ENCODE data around the gene KCND2.
"Not testable (repeated sequence)": the region's sequence is repeated elsewhere in the genome, so short reads cannot be mapped to it uniquely, and the experiment has no call there.

KCND2 gene

DNA sequence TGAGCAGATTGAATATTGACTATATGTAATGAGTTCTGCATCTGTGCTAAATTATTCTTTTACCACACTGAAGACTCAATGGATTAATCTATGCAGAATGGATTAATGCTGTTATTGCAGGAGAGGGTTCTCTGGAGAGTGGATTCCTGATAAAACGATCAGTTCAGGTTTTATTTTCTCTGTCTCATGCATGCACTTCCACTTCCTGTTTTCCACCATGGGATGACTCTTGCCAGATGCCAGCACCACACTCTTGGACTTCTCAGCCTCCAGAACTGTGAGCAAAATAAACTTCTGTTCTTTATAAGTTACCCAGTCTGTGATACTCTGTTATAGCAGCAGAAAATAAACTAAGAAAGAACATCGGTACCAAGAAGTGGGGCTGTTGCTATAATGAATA, 207.5 kb downstream of the KCND2 start:
- DNase-seq (ENCODE audit: low read depth in 1 of 2, low spot score in 1 of 2) = no peak

DNA sequence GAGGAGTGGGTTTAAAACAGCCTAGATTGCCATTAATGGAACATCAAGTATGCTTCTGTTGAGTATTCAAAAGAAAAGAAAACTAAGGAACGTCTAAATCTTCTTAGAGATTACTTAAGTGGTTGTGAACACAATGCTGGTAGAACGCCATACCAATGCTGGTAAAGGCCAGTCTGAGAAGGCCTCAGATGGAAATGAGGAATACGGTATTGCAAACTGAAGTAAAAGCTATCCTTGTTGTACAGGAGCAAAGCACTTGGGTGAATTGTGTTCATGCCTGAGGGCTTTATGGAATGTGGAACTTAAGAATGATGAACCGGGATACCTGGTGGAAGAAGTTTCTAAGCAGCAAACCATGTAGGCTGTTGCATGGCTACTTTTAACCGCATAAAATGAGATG, 208.0 kb downstream of the KCND2 start:
- no peak for DNase-seq (ENCODE audit: low read depth in 1 of 2, low spot score in 1 of 2)

DNA sequence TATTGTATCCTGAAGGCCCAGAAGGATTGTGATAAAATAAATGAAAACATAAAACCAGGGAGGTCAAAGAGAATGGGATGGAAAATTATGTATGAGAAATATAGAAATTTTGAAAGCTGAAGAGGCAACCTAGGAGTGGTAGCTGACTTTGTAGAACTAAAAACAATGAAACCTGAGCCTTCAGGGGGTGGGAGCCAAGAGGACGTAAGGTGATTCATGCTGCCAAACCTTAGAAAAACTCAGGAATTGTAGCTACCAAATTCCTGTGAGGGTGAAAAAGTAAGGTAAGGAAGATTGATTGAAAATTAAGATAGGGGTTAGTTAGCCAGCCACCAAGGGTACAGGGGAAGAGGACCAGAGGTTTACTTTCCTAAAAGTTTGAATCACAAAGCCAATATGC, 213.2 kb downstream of the KCND2 start:
- DNase-seq (ENCODE audit: low read depth in 1 of 2, low spot score in 1 of 2) = no peak

DNA sequence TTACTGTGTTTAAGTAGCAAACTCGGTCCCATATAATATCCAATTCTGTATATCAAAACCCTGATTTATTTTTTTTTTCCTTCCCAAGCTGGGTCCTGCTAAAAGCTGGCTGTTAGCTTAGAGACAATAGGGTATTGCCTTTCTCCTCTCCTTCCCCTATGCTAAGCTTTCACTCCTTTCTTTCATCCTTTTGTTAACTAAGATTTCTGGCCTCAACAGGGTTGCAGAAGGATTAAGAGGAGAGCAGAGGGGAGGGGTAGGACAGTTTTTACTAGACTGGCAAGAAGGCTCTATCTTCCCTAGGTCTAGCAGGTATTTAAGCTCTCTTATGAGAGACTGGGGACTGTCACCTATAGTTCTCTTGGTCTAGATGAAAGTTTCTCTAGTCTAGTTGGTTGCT, 229.2 kb downstream of the KCND2 start:
- DNase-seq (ENCODE audit: low read depth in 1 of 2, low spot score in 1 of 2) = no peak

DNA sequence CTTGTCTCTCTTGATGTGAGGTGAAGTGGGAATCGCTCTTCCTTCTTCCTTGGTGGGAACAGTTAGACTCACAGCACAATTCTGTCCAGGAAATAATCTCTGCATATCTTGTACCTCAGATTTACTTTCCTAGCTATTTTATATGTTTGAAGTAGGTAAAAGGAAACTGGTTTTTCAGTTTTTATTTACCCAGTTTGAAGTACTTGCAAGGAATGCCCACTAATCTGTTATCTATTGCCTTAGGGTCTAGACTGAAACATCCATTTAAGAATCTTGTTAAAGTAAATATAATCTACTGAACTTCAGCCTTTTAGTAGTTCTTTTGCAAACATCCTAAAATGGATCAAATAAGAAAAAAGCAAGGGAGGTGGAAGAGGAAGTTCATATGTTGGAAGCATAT, 229.8 kb downstream of the KCND2 start:
- no peak for DNase-seq (ENCODE audit: low read depth in 1 of 2, low spot score in 1 of 2)

DNA sequence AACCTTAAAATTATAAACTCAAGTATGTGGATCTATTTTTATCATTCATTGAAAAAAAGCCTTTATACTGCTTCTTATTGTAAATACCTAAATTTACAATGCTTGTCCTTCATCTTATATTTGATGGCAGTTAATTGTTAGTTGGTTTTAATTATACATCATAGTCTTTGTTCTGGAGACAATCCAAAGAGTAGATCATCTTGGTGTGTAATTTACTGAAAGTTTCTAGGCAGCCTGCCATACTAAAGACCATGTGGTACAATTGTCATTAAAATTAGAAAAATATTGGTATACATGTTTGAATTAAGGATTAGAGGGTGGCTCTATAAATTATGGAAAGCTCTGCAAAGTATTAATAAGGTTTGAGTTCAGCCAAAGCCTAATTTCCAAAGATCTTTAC, 231.4 kb downstream of the KCND2 start:
- DNase-seq (ENCODE audit: low read depth in 1 of 2, low spot score in 1 of 2) = no peak

DNA sequence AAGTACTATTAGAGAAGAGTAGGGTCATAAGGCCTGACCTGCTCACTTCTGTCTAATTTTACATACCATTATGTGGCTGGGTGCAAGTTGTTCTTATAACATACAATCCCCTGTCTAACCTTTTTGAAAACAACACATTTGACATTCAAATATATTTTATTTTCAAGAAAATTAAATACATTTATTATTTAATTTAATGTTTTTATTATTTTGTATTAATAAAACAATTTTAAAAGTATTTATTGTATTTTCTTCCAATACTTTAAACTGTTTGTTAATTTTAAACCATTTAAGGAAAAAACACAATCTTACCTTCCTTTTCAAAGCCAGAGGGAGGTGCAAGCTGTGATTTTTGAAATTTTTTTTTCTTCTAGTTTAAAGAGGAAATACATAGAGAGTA, 232.8 kb downstream of the KCND2 start:
- no peak for DNase-seq (ENCODE audit: low read depth in 1 of 2, low spot score in 1 of 2)

DNA sequence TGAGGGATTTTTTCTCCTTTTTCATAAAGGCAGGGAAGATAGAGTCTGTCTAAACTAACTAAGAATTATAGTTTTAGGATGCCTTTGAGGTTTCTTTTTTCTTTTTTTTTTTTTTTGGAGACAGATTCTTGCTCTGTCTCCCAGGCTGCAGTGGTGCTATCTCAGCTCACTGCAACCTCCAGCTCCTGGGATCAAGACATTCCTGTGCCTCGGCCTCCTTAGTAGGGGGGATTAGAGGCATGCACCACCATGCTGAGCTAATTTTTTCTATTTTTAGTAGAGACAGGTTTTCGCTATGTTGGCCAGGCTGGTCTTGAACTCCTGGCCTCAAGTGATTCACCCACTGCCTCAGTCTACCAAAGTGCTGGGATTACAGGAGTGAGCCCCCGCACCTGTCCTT, 239.7 kb downstream of the KCND2 start:
- DNase-seq (ENCODE audit: low read depth in 1 of 2, low spot score in 1 of 2) = no peak

DNA sequence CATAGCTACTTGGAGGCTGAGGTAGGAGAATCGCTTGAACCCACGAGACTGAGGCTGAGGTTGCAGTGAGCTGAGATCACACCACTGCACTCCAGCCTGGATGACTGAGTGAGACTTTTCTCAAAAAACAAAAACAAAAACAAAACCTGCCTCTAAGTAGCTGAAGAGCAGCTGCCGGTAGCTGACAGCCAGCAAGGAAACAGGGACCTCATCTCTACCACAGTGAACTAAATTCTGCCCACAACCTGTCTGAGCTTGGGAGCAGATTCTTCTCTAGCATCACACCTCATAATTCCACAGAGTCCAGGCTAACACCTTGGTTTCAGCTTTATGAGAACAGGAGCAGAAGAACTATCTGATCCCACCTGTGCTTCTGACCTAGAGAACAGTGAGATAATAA, 246.2 kb downstream of the KCND2 start:
- no peak for DNase-seq (ENCODE audit: low read depth in 1 of 2, low spot score in 1 of 2)

DNA sequence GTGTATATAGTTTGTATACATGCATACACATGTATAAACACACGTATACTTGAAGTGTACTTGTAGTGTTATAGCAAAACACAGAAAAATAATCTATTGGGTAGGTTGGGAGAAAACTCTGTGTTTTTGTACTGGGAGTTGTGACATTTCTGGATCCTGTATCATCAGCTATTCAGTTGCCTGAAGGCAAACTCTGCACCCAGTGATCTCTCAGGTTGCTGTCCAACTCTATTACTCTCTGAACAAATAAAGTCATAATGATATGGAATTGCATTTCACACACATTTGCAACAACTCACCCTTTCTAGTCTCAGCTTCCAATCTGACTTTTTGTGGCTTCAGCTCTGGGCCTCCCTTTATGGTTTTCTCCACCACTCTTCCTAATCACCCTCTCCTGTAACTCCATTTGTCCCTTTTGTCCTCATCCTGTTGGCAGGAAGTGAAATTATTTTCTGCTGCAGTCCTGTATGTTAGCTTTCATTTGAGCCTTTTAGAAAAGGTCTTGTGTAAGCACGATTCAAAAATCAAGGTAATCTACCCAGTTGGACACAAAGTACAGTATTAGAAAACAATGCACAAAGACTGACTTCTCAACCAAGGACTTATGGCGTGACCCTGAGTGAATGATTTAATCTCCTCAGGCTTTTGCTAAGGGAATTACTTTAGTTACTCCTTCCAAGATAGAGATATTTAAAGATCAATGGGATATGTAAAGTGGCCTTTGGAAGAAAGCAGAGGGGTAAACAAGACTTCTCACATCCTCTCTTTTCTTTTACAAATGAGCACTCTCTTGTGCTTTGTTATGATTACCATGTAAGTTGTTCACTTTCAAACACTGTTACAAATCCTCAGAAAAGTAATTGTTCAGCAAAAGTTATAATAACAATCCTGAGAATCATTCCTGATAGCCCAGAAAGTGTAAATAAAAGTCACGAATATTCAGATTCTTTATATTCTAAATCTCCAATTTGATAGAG, 249.1 kb downstream of the KCND2 start:
- DNase-seq (ENCODE audit: low read depth in 1 of 2, low spot score in 1 of 2) = no peak

DNA sequence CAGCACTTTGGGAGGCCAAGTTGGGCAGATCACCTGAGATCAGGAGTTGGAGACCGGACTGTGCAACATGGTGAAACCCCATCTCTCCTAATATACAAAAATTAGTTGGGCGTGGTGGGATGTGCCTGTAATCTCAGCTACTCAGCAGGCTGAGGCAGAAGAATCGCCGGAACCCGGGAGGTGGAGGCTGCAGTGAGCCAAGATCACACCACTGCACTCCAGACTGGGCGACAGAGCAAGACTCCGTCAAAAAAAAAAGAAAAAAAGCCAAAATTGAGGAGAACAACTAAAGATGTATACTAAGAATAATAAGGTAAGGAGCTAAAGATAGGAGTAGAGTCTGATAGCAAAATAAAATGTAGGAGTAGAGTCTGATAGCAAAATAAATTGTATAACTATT, 251.0 kb downstream of the KCND2 start:
- DNase-seq (ENCODE audit: low read depth in 1 of 2, low spot score in 1 of 2) = no peak

DNA sequence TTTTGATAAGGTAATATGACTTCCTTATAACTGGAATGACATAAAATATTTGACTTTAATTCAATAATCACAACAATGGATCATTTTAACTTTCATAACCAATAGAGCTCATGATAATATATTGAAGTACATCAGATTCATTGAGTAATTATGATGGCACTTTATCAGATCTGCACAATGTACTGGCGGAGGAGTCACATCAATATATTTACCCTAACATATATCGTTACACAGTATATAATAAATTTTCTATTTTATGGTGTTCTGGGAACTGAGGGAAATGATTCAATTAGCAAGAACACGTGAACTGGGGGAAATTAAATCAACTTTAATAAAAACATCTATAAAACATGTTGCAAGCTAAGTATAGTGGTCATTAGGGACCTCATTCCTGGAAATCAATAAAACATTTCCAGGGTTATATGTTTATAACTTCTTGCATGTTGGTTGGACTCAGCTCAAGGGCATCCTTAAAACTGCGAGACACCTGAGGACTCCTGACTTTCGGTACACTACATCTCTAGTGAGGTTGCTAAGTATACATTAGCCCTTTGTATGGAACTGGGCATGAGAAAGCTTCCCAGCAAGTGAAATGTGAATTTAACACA, 254.0 kb downstream of the KCND2 start:
- DNase-seq (ENCODE audit: low read depth in 1 of 2, low spot score in 1 of 2) = no peak

DNA sequence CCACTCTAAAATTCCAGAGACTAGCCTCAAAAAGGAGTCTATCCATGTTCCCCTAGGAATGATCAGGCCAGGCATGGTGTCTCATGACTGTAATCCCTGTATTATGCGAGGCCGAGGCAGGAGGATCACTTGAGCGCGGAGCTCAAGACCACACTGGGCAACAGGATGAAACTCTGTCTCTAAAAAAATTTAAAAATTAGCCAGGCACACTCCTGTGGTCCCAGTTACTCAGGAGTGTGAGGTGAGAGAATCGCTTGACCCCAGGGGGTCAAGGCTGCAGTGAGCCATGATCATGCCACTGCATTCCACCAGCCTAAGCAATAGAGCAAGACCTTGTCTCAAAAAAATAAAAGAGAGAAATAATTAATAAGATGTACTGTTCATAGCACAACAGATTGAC, 256.8 kb downstream of the KCND2 start:
- no peak for DNase-seq (ENCODE audit: low read depth in 1 of 2, low spot score in 1 of 2)

DNA sequence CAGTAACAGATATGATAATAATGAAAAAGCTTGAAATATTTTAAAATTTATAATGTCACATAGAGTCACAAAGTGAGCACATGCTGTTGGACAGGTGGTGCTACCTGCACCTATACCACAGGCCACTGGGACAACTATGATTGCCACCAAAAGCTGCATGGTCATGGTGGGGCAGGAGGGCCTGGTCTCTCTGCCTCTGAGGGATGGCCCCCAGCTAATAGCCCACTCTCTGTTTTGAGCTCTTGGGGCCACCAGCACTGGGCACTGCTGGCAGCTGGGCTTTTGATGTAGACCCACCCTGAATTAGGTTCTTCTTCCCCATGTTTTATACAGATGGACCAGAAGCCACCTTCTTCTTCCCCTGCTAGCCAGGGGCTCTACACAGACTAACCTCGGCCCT, 265.4 kb downstream of the KCND2 start:
- DNase-seq (ENCODE audit: low read depth in 1 of 2, low spot score in 1 of 2) = no peak

DNA sequence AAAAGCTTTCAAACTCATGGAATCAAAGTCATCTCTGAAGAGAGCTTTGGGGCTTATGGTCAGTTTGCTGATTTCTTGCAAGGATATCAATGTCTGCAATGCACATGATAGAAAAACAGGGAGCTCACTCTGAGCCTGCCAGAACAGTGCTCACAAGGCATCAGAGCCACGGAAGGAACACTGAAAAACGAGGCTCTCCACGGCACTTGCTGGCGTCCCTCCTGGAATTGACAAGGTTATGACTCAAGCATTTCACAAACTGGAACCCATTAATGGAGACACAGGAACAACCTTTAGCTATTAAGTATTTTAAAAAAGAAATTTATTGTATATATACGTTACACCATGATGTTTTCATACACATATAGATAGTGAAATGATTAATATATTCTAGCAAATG, 266.3 kb downstream of the KCND2 start:
- no peak for DNase-seq (ENCODE audit: low read depth in 1 of 2, low spot score in 1 of 2)

DNA sequence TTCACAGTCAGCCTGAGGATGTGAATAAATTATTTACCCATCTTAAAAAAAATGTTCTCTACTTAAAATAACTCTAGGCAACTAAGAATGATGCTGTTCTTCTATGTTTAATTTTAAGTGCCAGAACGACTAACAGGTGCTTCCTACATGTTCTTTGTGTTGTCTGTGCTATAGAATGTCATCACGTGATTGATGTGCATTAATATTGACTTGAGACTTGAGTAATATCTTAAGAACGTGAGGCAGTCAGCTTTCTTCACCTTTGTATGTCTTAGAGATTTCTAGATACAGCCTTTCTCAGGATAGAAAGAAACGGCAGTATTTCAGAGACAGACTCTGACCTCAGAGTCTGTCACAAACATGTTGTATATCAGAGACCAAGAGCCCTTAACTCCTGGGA, 274.6 kb downstream of the KCND2 start:
- no peak for DNase-seq (ENCODE audit: low read depth in 1 of 2, low spot score in 1 of 2)

DNA sequence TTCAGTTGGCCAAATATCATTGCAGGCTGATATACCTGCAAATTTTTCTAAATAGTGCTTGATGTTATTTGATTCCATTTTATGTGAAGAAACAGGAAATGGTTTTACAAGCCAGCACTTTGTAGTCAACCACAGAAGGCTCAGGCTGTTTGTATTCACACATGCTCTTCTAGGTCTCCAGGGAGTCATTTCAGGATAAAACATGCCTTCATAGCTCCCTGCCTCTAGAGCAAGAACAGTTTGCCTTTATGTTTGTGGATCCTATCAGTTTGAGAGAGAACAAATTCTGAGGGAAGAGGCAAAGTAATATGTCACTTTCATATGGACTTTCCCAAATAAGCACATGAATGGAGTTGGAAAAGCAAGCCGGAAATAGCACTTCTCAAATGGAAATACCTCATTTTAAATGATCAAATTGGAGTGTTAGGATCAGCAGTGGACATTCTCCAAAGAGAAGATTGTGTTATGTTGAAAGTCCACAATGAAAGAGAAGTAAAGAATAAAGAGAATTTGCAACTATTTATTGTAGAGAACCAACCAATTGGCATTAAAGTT, 277.6 kb downstream of the KCND2 start:
- DNase-seq (ENCODE audit: low read depth in 1 of 2, low spot score in 1 of 2) = no peak

DNA sequence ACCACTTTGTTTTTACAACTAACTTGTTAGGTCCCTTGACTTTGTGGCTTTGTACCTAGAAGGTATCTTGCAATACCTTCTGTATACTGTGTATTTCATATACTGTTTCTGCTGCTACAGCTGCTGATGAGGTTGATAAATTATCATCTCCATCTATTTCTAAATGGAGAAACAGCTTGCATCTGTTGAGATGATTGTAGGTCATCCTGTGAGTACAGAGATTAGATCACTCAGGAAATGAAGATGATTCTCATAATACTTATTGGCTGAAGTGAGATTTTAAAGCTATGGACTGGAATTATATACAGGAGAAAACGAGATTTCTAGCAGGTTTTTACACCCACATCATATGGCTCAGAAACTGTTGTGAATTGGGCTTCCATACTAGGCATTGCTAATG, 280.5 kb downstream of the KCND2 start:
- no peak for DNase-seq (ENCODE audit: low read depth in 1 of 2, low spot score in 1 of 2)

DNA sequence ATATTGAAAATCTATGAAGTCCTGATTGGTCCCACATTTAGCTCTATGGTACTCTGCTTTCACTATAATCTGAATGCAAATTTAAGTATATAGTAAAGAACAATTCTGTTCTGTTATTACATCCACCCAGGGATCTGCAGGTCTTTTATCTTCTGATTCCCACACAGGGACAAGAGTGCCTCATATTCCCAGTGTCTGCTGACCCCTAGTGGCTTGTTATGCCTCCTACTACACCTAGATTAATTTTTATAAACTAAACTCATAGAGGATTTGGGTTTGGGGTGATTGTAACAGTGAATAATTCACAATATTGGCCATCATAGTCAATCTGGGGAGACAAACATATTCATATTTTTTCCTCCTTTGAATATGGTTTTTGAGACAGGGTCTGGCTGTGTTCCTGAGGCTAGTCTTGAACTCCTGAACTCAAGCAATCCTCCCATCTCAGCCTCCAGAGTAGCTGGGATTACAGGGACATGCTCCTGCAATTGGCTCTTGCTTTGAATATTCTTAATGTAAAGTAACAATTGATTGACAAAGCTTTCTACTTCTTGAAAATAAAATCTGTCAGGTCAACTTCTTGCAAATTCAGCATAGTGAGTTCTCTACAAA, 282.1 kb downstream of the KCND2 start:
- no peak for DNase-seq (ENCODE audit: low read depth in 1 of 2, low spot score in 1 of 2)

DNA sequence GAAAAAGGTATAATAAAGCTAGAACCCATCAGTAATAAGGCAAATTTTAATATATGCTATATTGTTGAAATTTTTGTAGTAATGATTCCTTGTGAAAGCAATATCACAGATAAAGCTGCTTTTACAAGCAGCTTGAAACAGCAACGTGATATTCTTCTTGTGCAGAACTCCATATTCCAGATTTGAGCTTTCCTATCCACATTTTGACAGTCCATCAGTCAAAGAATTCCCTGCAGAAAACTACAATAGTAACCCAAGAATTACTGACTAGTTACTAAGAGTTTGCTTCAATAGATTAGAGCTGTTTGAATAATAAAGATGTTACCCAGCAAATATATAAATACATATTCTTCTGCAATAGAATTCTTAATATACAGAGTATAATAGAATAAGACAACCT, 291.2 kb downstream of the KCND2 start:
- DNase-seq (ENCODE audit: low read depth in 1 of 2, low spot score in 1 of 2) = no peak

DNA sequence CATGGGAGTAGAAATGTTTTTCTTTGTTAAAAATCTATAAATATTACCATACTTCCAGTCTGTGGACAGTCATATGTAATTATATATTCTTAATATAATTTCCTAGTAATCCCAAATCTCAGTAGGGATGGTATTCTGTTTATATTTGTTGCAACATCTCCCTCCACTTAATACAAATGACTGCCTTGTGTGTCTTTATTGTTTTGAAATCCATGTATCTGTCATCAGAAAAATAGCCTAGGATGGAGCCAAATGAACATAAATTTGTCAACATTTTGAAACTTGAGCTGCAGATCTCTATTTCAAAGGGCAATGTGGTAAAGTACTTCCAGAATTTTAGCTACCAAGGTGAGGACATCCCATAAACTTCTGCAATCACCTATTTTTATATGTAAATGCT, 294.2 kb downstream of the KCND2 start:
- no peak for DNase-seq (ENCODE audit: low read depth in 1 of 2, low spot score in 1 of 2)

DNA sequence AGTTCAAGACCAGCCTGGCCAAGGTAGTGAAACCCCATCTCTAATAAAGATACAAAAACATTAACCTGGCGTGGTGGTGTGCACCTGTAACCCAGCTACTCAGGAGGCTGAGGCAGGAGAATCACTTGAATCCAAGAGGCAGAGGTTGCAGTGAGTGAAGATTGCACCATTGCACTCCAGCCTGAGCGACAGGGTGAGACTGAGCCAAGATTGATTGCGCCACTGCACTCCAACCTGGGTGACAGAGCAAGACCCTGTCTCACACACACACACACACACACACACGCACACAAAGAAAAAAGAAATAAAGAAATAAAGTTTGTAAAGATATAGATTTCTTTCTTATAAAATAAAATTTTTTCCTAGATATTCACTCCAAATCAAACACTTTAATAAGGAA, 305.7 kb downstream of the KCND2 start:
- DNase-seq (ENCODE audit: low read depth in 1 of 2, low spot score in 1 of 2) = not testable (repeated sequence)

Measured in activated CD4-positive, alpha-beta T cell treated with anti-CD3 and anti-CD28 coated beads, Interleukin-2, amount 50 U/mL, for 24 hours (primary cell).